Dendritic cell treated with granulocyte-macrophage colony-stimulating factor and Interleukin-4, amounts not matched to agents 40 ng/mL and 50 ng/mL, for 4 days (primary cell): ENCODE measurements around the gene ARL17A.
"Not testable (repeated sequence)": the region's sequence is repeated elsewhere in the genome, so short reads cannot be mapped to it uniquely, and the experiment has no call there.

Experiments used
- H3K27ac Mint-ChIP-seq: one replicate; pipeline ENCODE4 v1.8.0; 2022; ENCODE audit warnings: mild to moderate bottlenecking, mixed read lengths
- H3K27me3 Mint-ChIP-seq: one replicate; pipeline ENCODE4 v1.8.0; 2022; ENCODE audit warnings: mild to moderate bottlenecking, mixed read lengths
- H3K36me3 Mint-ChIP-seq: one replicate; pipeline ENCODE4 v1.8.0; 2022; ENCODE audit warnings: low read depth, mixed read lengths
- H3K4me1 Mint-ChIP-seq: one replicate; pipeline ENCODE4 v1.8.0; 2022; ENCODE audit warnings: low read depth, mixed read lengths
- H3K4me3 Mint-ChIP-seq: one replicate; pipeline ENCODE4 v1.8.0; 2022; ENCODE audit warnings: mild to moderate bottlenecking, moderate library complexity, mixed read lengths
- H3K9me3 Mint-ChIP-seq: one replicate; pipeline ENCODE4 v1.8.0; 2022; ENCODE audit warnings: mixed read lengths
- intact Hi-C: fragments of 100-400 bp; cut with micrococcal nuclease; formaldehyde crosslinking; loops from one replicate; pipeline ENCODE4 v1.15.0; 2022

The ARL17A gene

GRCh38 chr17:46579083-46580075 is at the start of gene ARL17A:
Gene ARL17A, minus strand, starts transcription at chr17:46579691. Its CDS starts 3,369 bp downstream, at chr17:46576322.
- H3K27ac Mint-ChIP-seq, H3K4me1 Mint-ChIP-seq, H3K9me3 Mint-ChIP-seq, H3K27me3 Mint-ChIP-seq, intact Hi-C loops, H3K36me3 Mint-ChIP-seq: not testable (repeated sequence)
- peak within 1 kb of the TSS; percentile 39 for H3K4me3 Mint-ChIP-seq

- H3K4me1 Mint-ChIP-seq, H3K36me3 Mint-ChIP-seq, H3K4me3 Mint-ChIP-seq, intact Hi-C loops, H3K9me3 Mint-ChIP-seq, H3K27me3 Mint-ChIP-seq, H3K27ac Mint-ChIP-seq: not testable (repeated sequence)
Observed at GRCh38 chr17:46628753-46629436, 49.4 kb upstream of the ARL17A start.

GRCh38 chr17:46627452-46627851 is 48.0 kb upstream of the ARL17A start:
- H3K4me3 Mint-ChIP-seq, intact Hi-C loops, H3K9me3 Mint-ChIP-seq, H3K36me3 Mint-ChIP-seq, H3K4me1 Mint-ChIP-seq, H3K27me3 Mint-ChIP-seq, H3K27ac Mint-ChIP-seq: not testable (repeated sequence)

GRCh38 chr17:46624726-46625125 is 45.2 kb upstream of the ARL17A start:
- H3K4me1 Mint-ChIP-seq, intact Hi-C loops, H3K9me3 Mint-ChIP-seq, H3K27ac Mint-ChIP-seq, H3K27me3 Mint-ChIP-seq, H3K4me3 Mint-ChIP-seq, H3K36me3 Mint-ChIP-seq: not testable (repeated sequence)

GRCh38 chr17:46623790-46624189 is 44.3 kb upstream of the ARL17A start:
- intact Hi-C loops, H3K4me1 Mint-ChIP-seq, H3K9me3 Mint-ChIP-seq, H3K27me3 Mint-ChIP-seq, H3K27ac Mint-ChIP-seq, H3K36me3 Mint-ChIP-seq, H3K4me3 Mint-ChIP-seq: not testable (repeated sequence)

- intact Hi-C loops, H3K9me3 Mint-ChIP-seq, H3K27ac Mint-ChIP-seq, H3K27me3 Mint-ChIP-seq, H3K36me3 Mint-ChIP-seq, H3K4me1 Mint-ChIP-seq, H3K4me3 Mint-ChIP-seq: not testable (repeated sequence)
Observed at GRCh38 chr17:46618975-46619374, 39.5 kb upstream of the ARL17A start.

- intact Hi-C loops, H3K9me3 Mint-ChIP-seq, H3K4me3 Mint-ChIP-seq, H3K27ac Mint-ChIP-seq, H3K36me3 Mint-ChIP-seq, H3K4me1 Mint-ChIP-seq, H3K27me3 Mint-ChIP-seq: not testable (repeated sequence)
Observed at GRCh38 chr17:46617121-46617520, 37.6 kb upstream of the ARL17A start.

GRCh38 chr17:46613876-46614275 is 34.4 kb upstream of the ARL17A start:
- H3K27me3 Mint-ChIP-seq, H3K9me3 Mint-ChIP-seq, intact Hi-C loops, H3K4me3 Mint-ChIP-seq, H3K4me1 Mint-ChIP-seq, H3K27ac Mint-ChIP-seq, H3K36me3 Mint-ChIP-seq: not testable (repeated sequence)

GRCh38 chr17:46611304-46611703 is 31.8 kb upstream of the ARL17A start:
- H3K36me3 Mint-ChIP-seq, H3K27ac Mint-ChIP-seq, intact Hi-C loops, H3K4me3 Mint-ChIP-seq, H3K4me1 Mint-ChIP-seq, H3K9me3 Mint-ChIP-seq, H3K27me3 Mint-ChIP-seq: not testable (repeated sequence)

- intact Hi-C loops, H3K27ac Mint-ChIP-seq, H3K4me3 Mint-ChIP-seq, H3K36me3 Mint-ChIP-seq, H3K27me3 Mint-ChIP-seq, H3K4me1 Mint-ChIP-seq, H3K9me3 Mint-ChIP-seq: not testable (repeated sequence)
Observed at GRCh38 chr17:46603125-46603524, 23.6 kb upstream of the ARL17A start.

- intact Hi-C loops, H3K27ac Mint-ChIP-seq, H3K4me3 Mint-ChIP-seq, H3K9me3 Mint-ChIP-seq, H3K27me3 Mint-ChIP-seq, H3K4me1 Mint-ChIP-seq, H3K36me3 Mint-ChIP-seq: not testable (repeated sequence)
Observed at GRCh38 chr17:46600767-46601166, 21.3 kb upstream of the ARL17A start.

- H3K27ac Mint-ChIP-seq, H3K4me3 Mint-ChIP-seq, intact Hi-C loops, H3K4me1 Mint-ChIP-seq, H3K36me3 Mint-ChIP-seq, H3K9me3 Mint-ChIP-seq, H3K27me3 Mint-ChIP-seq: not testable (repeated sequence)
Observed at GRCh38 chr17:46598344-46598931, 18.9 kb upstream of the ARL17A start.

GRCh38 chr17:46591332-46591731 is 11.8 kb upstream of the ARL17A start:
- intact Hi-C loops, H3K4me1 Mint-ChIP-seq, H3K9me3 Mint-ChIP-seq, H3K36me3 Mint-ChIP-seq, H3K27ac Mint-ChIP-seq, H3K4me3 Mint-ChIP-seq, H3K27me3 Mint-ChIP-seq: not testable (repeated sequence)
